GM19452 (cell line): ENCODE results near the gene PBX3.

Source experiments
- ATAC-seq: cut with Tn5 transposase; IDR thresholded peaks from one replicate; pipeline ENCODE4 v1.9.1; 2021; ENCODE audit not compliant: unreplicated experiment

Gene PBX3

DNA sequence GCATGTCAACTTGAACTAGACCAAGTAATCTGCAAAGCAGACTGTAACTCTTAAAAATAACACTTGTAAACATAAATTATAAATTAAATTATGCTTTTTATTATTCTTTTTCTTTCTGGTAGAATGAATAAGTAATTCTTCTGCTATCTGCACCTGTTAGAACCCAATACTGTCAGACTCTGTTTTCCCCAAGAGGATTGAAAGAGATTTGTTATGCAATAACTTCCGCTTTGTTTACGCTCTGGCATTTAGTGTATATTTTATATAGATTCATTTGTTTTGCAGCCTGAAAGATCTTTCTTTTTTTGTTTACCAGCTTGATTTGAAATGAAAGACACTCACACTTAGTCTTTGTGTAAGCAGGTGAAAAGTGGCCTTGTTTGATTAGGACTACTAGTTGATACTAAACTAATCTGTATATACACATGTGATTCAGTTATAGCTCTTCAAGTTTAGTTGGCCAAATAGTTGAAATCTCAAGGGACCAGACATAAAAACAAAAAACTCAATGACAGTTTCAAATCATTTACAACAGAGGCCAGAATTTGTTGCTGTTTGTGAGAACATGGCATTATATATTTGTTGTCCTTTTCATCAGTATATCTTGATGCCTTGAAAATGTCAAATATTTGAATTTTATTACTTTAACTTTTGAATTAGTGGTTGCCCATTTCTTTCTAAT lies 155.8 kb downstream of the PBX3 start:
- ATAC-seq = no peak

- ATAC-seq = no peak
Observed at GRCh38 chr9:125904155-125904851, 157.1 kb downstream of the PBX3 start.

DNA sequence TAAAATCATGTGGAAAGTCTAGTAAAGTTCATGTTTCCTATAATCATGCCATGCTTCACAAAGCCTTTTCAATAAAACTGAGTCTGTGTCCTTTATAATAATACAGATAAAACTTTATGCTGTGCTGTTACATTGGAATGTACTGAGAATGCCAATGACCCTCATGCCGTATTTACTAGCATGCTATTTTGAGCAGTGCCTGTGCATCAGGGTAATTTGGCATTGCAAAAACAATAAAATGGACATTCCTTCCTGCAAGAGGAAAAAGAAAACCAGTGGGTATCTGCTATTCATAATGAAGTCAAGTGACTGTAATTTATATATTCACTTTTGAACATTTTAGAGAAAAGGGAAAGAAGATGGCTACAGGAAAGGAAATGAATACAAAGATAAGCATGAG lies 159.0 kb downstream of the PBX3 start:
- ATAC-seq = no peak

DNA sequence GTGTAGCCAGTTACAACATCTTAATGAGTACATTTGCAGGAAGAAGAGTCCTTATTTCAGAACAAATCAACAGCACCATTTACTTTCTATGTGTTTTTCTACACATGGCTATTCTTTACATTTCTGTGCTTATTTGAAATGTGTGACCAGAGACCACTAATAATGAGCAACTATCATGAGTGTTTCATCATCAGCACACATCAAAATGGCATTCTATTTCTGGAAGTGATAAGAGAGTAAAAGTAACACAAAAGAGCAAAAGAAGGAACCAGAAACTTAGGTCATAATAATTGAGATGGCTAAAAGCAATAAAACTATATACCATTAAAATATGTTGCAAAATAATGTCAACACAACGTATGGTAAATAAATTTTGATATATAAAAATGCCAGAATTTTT lies 159.7 kb downstream of the PBX3 start:
- ATAC-seq = no peak

GRCh38 chr9:125908136-125908535 lies 161.0 kb downstream of the PBX3 start:
- no peak for ATAC-seq

- ATAC-seq = no peak
Observed at GRCh38 chr9:125908966-125909365, 161.8 kb downstream of the PBX3 start.

DNA sequence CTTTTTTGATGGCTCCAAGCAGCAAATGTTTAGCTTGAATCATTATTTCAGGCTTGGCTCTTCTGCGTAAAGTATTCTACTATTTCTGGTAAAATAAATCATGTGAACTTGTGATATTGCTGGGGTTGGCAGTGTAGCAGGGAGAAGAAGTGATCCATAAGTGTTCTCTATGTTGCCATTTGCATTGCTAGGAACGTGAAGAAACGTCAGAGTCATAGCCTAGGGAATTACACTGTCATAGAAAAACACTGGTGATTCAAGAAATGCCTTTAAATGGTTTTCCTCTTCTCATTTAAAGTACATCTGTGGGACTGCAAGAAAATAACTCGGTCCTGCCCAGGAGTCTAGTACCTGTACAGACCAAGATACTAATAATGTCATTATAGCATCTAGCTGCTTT lies 162.3 kb downstream of the PBX3 start:
- no peak for ATAC-seq

- no peak for ATAC-seq
Observed at GRCh38 chr9:125910286-125910685, 163.1 kb downstream of the PBX3 start.

DNA sequence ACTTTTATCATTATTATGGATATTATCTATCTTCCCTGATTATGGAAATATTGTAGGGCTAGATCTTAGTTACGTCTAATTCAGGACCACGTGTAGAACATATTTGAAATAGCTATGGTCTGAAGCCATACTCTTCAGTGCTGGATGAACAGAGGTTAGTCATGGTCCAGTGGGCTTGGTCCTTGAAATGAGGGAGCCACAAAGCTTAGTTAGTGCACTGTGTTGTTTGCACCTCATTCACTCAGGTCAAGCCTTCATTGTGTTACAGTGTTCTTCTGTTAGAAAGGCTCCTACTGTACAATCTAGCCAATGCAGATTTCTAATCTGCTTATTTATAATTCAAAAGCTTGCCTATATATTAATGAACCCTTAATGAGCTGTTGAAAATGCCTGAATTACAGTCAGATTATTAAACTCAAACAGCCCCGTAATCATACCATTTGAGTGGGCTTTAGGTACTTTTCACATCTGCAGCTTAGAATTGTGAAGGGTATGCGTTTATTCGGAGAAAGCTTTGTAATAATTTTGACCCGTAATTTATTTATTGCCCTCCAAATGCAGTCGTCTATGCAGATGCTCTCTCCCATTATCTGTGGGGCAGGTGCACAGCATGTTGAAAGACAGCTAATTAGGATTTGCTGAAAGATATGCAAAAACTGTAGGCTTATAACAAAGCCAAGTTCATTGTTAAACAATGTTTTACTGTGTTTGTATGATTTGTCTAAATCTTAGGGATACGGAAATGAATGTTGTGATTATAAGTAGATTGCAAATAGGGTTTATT lies 164.9 kb downstream of the PBX3 start:
- no peak for ATAC-seq

DNA sequence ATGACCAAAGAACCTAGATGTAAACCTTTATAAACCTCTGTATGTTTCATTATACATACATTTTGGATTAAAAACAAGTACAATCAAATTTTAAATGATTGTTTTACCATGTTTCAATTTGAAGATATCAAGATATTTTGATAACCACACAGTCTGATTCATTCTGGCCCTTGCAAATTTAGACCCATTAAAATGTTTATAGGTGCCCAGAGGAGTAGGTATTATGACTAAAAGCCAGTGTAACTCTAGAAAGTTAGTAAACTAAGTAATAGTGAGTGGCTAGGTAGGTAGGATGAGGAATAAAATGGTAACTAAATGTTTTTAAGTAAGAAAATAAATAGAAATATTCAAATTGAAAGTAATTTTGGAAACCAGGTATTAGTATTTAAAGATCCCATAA lies 165.5 kb downstream of the PBX3 start:
- ATAC-seq = no peak

DNA sequence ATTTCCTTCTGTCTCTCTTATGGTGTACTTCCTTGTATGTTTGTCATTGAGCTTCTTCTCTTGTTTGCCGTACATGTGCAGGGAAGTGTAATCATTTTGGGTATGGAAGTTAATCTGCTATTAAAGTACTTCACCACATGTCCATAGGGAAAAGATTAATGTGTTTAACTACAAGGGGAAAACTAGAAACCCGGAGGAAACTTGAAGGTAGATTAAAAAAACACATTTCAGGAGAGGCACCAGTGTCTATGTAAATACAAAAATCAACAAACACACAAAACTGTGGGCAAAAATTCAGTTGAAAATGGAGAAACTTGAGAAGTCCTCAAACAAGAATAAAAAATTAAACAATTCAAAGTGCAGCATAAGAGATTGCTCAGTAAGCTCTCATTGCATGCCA lies 166.4 kb downstream of the PBX3 start:
- ATAC-seq = no peak

- ATAC-seq = no peak
Observed at GRCh38 chr9:125914411-125914810, 167.2 kb downstream of the PBX3 start.

GRCh38 chr9:125915606-125916005 lies 168.4 kb downstream of the PBX3 start:
- no peak for ATAC-seq

GRCh38 chr9:125919565-125919964 lies 172.4 kb downstream of the PBX3 start:
- no peak for ATAC-seq

- ATAC-seq = no peak
Observed at GRCh38 chr9:125920402-125920801, 173.2 kb downstream of the PBX3 start.

- no peak for ATAC-seq
Observed at GRCh38 chr9:125922854-125923253, 175.7 kb downstream of the PBX3 start.

DNA sequence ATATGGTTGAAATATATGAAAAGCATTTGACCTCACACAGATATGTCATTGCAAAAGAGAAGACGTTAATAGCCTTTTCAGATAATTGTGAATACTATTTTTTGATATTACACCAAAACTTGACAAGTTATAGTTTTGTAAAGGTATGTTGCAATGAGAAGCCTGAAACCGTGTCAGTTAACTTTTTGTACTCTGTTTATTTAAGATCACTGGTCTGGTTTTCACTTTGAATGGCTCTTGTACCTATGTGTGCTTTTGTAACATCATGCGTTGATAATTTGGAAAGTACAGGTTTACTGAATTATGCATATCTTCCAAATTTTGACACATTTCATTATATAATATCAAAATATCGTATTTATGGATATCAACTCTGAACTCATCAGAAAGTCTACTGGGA lies 177.2 kb downstream of the PBX3 start:
- ATAC-seq = no peak

DNA sequence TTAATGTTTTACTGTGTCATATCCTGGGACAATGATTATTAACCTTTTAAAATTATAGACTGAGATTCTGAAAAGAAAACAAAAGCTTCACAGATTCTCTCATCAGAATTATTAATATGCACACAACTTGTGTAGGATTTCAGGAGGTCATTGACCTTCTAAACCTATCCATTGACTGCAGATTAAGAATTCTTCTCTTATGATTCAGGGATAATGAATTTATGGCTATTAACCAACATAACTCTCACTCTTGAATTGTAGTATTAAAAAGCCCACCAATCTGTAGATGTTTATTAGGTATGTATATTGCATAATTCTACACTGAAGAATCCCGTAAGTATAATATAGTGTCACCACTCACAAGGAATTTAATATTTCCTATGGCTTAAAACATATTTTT lies 179.8 kb downstream of the PBX3 start:
- ATAC-seq = no peak

DNA sequence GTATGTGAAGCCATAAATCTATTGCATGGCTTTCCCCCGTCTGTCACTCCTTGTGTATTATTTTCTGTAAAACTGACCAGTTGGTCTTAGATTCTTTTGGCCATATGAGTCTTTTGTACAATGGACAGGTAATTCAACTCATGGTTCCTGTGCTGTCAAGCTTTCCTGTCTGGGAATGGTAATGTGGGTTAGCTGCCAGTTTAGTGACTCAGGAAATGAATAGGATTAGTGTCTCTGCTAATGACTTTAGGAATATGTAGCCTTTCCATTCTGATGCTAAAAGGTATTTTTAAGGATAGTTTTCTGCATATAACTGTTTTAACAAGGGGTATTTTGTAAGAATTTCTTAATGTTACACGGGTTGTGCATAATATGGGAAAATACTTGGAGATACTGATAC lies 182.7 kb downstream of the PBX3 start:
- ATAC-seq = no peak

GRCh38 chr9:125931211-125931610 lies 184.0 kb downstream of the PBX3 start:
- no peak for ATAC-seq

DNA sequence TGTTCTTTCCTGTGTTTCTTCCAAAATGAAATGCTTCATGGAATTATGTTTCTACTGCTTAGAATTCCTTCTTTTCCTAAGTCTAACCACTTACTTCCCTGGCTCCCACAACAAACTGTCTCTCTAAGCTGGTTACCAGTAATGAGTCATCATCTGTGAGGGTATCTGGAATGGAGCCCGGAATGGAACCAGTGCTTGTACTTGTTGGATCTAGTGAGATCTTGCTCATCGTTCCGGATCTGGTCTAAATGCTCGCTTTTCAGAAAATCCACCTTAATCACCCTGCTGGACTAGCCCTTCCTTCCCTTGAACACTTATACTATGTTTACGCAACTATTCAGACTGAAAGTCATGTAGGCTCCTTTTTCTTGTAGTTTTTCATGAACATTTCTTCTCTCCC lies 184.8 kb downstream of the PBX3 start:
- ATAC-seq = no peak
